Keratinocyte (primary cell): ENCODE results near the gene HEPN1. TPM values are rescaled to one million over a fixed set of nuclear protein-coding genes. Genes with fewer than 3 reads are reported as not detected.

Experiments used
- polyA plus RNA-seq, 5 experiments: library from polyadenylated mRNA; depleted of rRNA in 3 of 5; stranded (reverse) in 3 of 5; stranded (forward) in 1 of 5; unstranded in 1 of 5; fragments of >200 nt; gene quantifications; 1 replicate in 1 of 5; 2 replicates in 3 of 5; 3 replicates in 1 of 5; pipeline versions ENCODE4 v1.2.1 to v1.2.3, GENCODE V29; 2011 to 2012; ENCODE audit warnings: missing spikeins in 2 of 5, low read depth in 1 of 5, low replicate concordance in 1 of 5

HEPN1 gene
- polyA plus RNA-seq, 1 donor (not counting 4 experiments of a cell fraction or from before 2014, with no cell fraction given), result not detected

Other genes with a start within 250 kb of the HEPN1 start
- gene SIAE, start 245.5 kb upstream of the HEPN1 start, polyA plus RNA-seq, result 16.2 to 44.7 TPM (median 26.6 TPM) in 3 replicates
- 10.0 to 19.5 TPM (median 16.8 TPM) in 3 replicates for gene SPA17, start 245.3 kb upstream of the HEPN1 start, polyA plus RNA-seq
- 0.37 to 3.3 TPM (median 0.97 TPM) in 3 replicates for gene NRGN, start 179.3 kb upstream of the HEPN1 start, polyA plus RNA-seq
- 0.08 TPM in 1 of 3 replicates, not detected in the others for gene VSIG2, start 167.0 kb upstream of the HEPN1 start, polyA plus RNA-seq
- 0.04 TPM in 2 of 3 replicates, not detected in the other for gene ESAM, start 157.0 kb upstream of the HEPN1 start, polyA plus RNA-seq
- 2.9 to 6.6 TPM (median 3.6 TPM) in 3 replicates for gene MSANTD2, start 118.8 kb upstream of the HEPN1 start, polyA plus RNA-seq
- gene ROBO3, start 53.8 kb upstream of the HEPN1 start, polyA plus RNA-seq, result 13.6 to 19.2 TPM (median 17.0 TPM) in 3 replicates
- gene ROBO4, start 21.4 kb upstream of the HEPN1 start, polyA plus RNA-seq, result 0.94 to 2.3 TPM (median 0.98 TPM) in 3 replicates
- not detected in 3 replicates for gene HEPACAM, start 16.8 kb downstream of the HEPN1 start, polyA plus RNA-seq
- 0.77 to 2.0 TPM (median 1.4 TPM) in 3 replicates for gene CCDC15, start 35.0 kb downstream of the HEPN1 start, polyA plus RNA-seq
- gene SLC37A2, start 144.1 kb downstream of the HEPN1 start, polyA plus RNA-seq, result 21.0 to 23.4 TPM (median 21.7 TPM) in 3 replicates
- 21.0 to 35.9 TPM (median 34.2 TPM) in 3 replicates for gene TMEM218, start 192.4 kb downstream of the HEPN1 start, polyA plus RNA-seq
- gene PKNOX2, start 245.5 kb downstream of the HEPN1 start, polyA plus RNA-seq, result 0.03 to 0.05 TPM (median 0.03 TPM) in 3 replicates